Peyer's patch (tissue), 4 donors: ENCODE data around the gene SNHG17. TPM values are rescaled to one million over a fixed set of nuclear protein-coding genes. Genes with fewer than 3 reads are reported as not detected.
"Not testable (repeated sequence)": the region's sequence is repeated elsewhere in the genome, so short reads cannot be mapped to it uniquely, and the experiment has no call there.

Experiments
- DNase-seq, 3 donors: peaks; one replicate each; pipeline ENCODE4 v3.0.0-alpha.2; 2017 to 2019
- H3K27ac ChIP-seq, 4 donors: fragments of 200-600 bp; sonication (generic); one replicate each; pipeline ENCODE4 v1.5.1; 2016 to 2019
- H3K27me3 ChIP-seq, 2 donors: fragments of 200-600 bp; sonication (generic); one replicate each; pipeline ENCODE4 v1.5.1; 2019
- H3K36me3 ChIP-seq, 3 donors: fragments of 200-600 bp; sonication (generic); one replicate each; pipeline ENCODE4 v1.5.1; 2016 to 2019
- H3K4me1 ChIP-seq, 4 donors: fragments of 200-600 bp; sonication (generic); one replicate each; pipeline ENCODE4 v1.5.1; 2016 to 2019
- H3K4me3 ChIP-seq, 4 donors: fragments of 200-600 bp; sonication (generic); 1 replicate in 3 of 4; 2 replicates in 1 of 4; pipeline ENCODE4 v1.5.1; 2016 to 2019; ENCODE audit warnings: mild to moderate bottlenecking in 1 of 4
- H3K9me3 ChIP-seq, 4 donors: fragments of 200-600 bp; sonication (generic); one replicate each; pipeline ENCODE4 v1.5.1; 2016 to 2019; ENCODE audit warnings: mild to moderate bottlenecking in 1 of 4
- CTCF ChIP-seq, 6 experiments: fragments of 450-650 bp in 4 of 6; fragments of 200-600 bp in 2 of 6; sonication (generic) in 1 of 6; IDR thresholded peaks; one replicate each; pipeline ENCODE4 v1.5.1; 2017 to 2019; ENCODE audit warnings: antibody characterized with exemption in 6 of 6, mild to moderate bottlenecking in 3 of 6, moderate library complexity in 1 of 6
- POLR2A ChIP-seq, 2 donors: fragments of 450-650 bp; IDR thresholded peaks; one replicate each; pipeline ENCODE4 v1.5.1; 2017; ENCODE audit warnings: antibody characterized with exemption in 2 of 2, mild to moderate bottlenecking in 2 of 2, moderate library complexity in 2 of 2
- total RNA-seq, 4 donors: library from RNA; depleted of rRNA; stranded (reverse); fragments of >200 nt; gene quantifications; one replicate each; pipeline ENCODE4 v1.1.0, GENCODE V29; 2016

Gene SNHG17
- total RNA-seq, 4 donors from 2014 or later: 19.3 to 54.5 (median 48.3) TPM

- no peaks in the 10 kb centered on the region for H3K36me3 ChIP-seq
- H3K9me3 ChIP-seq: no peaks in the 10 kb centered on the region
- TF ChIP-seq CTCF (IDR thresholded peaks at IDR 0.05) (no peak), POLR2A (IDR thresholded peaks at IDR 0.05) (no peak)
- H3K4me3 ChIP-seq: peak overlapping the region; percentile 77 to 94 (median 90)
- H3K4me1 ChIP-seq: peaks cover 0 to 28% (median 12%) of the 10 kb centered on the region in 4 donors
- peak overlapping the region; percentile 91 to 98 (median 92) for H3K27ac ChIP-seq
- no peaks in the 10 kb centered on the region for H3K27me3 ChIP-seq
- DNase-seq: no peak
Measured at GRCh38 chr20:38471987-38472512, 36.9 kb upstream of the SNHG17 start.

- Histone ChIP-seq H3K27me3 (no peaks in the 10 kb centered on the region), H3K36me3 (no peaks in the 10 kb centered on the region), H3K9me3 (no peaks in the 10 kb centered on the region), H3K27ac (peak overlapping the region in 3 of 4 donors; percentile 91 to 98 (median 93)), H3K4me3 (no peak overlapping the region), H3K4me1 (peaks cover 0 to 28% (median 12%) of the 10 kb centered on the region in 4 donors)
- TF ChIP-seq POLR2A (IDR thresholded peaks at IDR 0.05): no peak
- TF ChIP-seq CTCF (IDR thresholded peaks at IDR 0.05): no peak
- DNase-seq: no peak
Measured at GRCh38 chr20:38471245-38471644, 36.1 kb upstream of the SNHG17 start.

- no peaks in the 10 kb centered on the region for H3K9me3 ChIP-seq
- no peak for TF ChIP-seq CTCF (IDR thresholded peaks at IDR 0.05)
- TF ChIP-seq POLR2A (IDR thresholded peaks at IDR 0.05): no peak
- no peaks in the 10 kb centered on the region for H3K36me3 ChIP-seq
- H3K27ac ChIP-seq: no peak overlapping the region
- DNase-seq: no peak
- H3K27me3 ChIP-seq: no peaks in the 10 kb centered on the region
- peaks cover 0 to 7% (median 0%) of the 10 kb centered on the region in 4 donors for H3K4me1 ChIP-seq
- H3K4me3 ChIP-seq: no peak overlapping the region
Measured at GRCh38 chr20:38466983-38467382, 31.9 kb upstream of the SNHG17 start.

- Histone ChIP-seq H3K9me3 (no peaks in the 10 kb centered on the region), H3K27ac (no peak overlapping the region), H3K36me3 (no peaks in the 10 kb centered on the region), H3K27me3 (no peaks in the 10 kb centered on the region), H3K4me1 (no peaks in the 10 kb centered on the region), H3K4me3 (no peak overlapping the region)
- no peak for TF ChIP-seq CTCF (IDR thresholded peaks at IDR 0.05)
- no peak for TF ChIP-seq POLR2A (IDR thresholded peaks at IDR 0.05)
- no peak for DNase-seq
Measured at GRCh38 chr20:38466171-38466570, 31.0 kb upstream of the SNHG17 start.

- not testable (repeated sequence) for H3K4me1 ChIP-seq, H3K36me3 ChIP-seq, H3K4me3 ChIP-seq, H3K27ac ChIP-seq, H3K9me3 ChIP-seq, H3K27me3 ChIP-seq
- DNase-seq: peak in 1 of 3 donors; percentile 37
Measured at GRCh38 chr20:38461569-38461968, 26.4 kb upstream of the SNHG17 start.

- not testable (repeated sequence) for H3K4me3 ChIP-seq, H3K36me3 ChIP-seq, H3K27me3 ChIP-seq, H3K9me3 ChIP-seq, DNase-seq, H3K4me1 ChIP-seq
- H3K27ac ChIP-seq: peak overlapping the region in 1 of 4 donors; percentile 61
Measured at GRCh38 chr20:38461167-38461566, 26.0 kb upstream of the SNHG17 start.

- not testable (repeated sequence) for DNase-seq, H3K36me3 ChIP-seq, H3K4me1 ChIP-seq, H3K9me3 ChIP-seq, H3K27me3 ChIP-seq
- Histone ChIP-seq H3K27ac (peak overlapping the region in 2 of 4 donors; percentile 68 to 82), H3K4me3 (peak overlapping the region in 1 of 4 donors; percentile 21)
Measured at GRCh38 chr20:38460631-38461030, 25.5 kb upstream of the SNHG17 start.
